GM21528 (cell line): ENCODE measurements around the gene GPLD1.
"Not testable (repeated sequence)": the region's sequence is repeated elsewhere in the genome, so short reads cannot be mapped to it uniquely, and the experiment has no call there.

Source experiments
- ATAC-seq: cut with Tn5 transposase; IDR thresholded peaks from one replicate; pipeline ENCODE4 v1.9.1; 2021; ENCODE audit warnings: mild to moderate bottlenecking, moderate library complexity; ENCODE audit not compliant: unreplicated experiment, low FRiP score

GPLD1 gene, protein sequence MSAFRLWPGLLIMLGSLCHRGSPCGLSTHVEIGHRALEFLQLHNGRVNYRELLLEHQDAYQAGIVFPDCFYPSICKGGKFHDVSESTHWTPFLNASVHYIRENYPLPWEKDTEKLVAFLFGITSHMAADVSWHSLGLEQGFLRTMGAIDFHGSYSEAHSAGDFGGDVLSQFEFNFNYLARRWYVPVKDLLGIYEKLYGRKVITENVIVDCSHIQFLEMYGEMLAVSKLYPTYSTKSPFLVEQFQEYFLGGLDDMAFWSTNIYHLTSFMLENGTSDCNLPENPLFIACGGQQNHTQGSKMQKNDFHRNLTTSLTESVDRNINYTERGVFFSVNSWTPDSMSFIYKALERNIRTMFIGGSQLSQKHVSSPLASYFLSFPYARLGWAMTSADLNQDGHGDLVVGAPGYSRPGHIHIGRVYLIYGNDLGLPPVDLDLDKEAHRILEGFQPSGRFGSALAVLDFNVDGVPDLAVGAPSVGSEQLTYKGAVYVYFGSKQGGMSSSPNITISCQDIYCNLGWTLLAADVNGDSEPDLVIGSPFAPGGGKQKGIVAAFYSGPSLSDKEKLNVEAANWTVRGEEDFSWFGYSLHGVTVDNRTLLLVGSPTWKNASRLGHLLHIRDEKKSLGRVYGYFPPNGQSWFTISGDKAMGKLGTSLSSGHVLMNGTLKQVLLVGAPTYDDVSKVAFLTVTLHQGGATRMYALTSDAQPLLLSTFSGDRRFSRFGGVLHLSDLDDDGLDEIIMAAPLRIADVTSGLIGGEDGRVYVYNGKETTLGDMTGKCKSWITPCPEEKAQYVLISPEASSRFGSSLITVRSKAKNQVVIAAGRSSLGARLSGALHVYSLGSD

DNA sequence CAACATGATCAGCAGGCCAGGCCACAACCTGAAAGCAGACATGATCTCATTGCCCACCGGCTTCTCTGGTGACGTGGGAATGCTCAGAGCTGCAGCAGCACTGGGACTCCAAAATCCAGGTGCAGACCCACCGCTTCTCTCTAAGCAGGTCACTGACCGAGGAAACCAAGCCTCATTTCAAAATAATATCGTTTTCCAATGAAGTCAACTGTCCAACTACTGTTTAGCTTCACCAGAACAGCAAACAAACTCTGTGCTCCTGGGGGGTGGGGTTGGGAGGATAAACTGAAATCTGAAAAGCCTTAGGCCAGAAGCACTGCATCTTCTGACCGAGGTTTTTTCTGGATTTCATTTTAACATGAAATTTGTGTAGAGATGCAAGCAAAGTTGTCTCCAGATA, at the start of gene GPLD1:
Gene GPLD1 (minus strand): TSS at position 109 of the 400 bp plus-strand sequence. CDS start 67 bp downstream, at position 42.
- ATAC-seq = no peak

DNA sequence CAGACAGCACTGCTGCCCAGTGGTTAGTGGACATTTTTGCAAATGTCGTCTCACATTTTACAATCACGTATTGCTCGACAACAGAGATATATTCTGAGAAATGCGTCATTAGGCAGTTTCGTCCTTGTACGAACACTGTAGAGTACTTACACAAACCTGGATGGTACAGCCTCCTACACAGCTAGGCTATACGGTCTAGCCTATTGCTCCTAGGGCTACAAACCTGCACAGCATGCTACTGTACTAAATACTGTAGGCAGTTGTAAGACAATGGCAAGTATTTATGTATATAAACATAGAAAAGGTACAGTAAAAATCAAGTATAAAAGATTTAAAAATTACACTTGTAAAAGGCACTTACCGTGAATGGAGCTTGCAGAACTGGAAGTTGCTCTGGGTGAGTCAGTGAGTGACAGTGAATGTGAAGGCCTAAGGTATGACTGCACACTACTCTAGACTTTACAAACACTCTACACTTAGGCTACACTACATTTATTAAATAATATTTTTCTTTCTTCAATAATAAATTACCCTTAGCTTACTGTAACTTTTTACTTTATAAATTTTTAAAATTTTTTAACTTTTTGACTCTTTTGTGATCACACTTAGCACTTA, 48.5 kb upstream of the GPLD1 start:
- ATAC-seq = no peak

DNA sequence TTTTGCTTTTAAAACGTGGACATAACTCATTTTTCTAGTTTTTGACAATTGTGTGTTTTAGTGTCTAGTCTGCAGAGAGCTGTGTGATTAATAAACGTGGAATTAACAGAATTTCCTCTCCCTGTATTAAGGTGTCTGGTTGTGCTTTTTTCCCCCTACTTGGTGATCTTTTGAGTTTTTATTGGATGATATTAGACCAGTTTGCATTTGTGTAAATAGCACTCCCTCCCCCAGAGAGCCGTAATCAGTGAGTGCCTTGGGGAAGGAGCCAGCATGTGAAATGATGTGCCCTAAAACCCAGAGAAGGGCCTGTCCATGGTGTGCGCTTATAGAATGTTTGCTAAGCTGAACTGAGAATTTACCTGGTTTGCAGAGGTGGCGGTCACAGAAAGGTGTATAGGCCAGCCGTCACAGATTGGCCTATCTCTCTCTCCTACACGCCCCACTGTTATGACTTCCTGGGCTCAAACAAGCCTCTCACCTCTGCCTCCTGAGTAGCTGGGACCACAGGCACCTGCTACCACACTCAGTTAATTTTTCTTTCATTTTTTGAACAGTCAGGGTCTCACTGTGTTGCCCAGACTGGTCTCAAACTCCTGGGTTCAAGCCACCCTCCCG, 47.8 kb upstream of the GPLD1 start:
- ATAC-seq = no peak

DNA sequence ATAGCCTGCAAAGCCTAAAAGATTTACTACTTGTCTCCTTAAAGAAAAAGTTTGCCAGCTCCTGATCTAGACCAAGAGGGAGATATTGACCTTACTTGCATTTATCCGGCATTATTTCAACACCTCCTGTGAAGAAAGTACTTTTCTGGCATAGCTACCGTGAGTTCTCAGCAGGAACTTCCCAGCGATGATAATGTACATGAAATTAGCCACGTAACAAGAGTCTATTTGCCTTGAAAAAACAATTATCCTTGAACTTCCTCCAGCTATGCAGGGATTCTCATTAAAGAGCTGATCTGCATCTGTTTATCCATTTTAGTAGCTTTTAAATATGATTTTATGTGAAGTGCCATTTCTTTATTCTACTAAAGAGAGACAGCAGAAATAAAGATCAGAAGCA, 47.1 kb upstream of the GPLD1 start:
- ATAC-seq = no peak

DNA sequence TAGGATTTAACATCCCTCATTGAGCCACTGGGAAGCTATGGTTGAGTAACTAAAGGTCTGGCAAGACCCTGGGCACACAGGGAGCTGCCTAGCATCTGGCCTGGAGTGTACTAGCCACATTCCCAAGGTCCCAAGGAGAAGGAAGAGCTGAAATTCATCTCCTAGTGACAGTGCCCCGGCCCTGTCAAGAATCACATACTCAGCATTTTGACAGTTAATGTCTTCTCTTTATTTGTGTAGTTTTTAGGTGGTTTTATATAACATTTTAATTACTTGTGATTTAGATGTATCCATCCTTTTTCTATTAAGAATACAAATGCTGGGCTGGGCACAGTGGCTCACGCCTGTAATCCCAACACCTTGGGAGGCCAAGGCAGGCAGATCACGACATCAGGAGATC, 45.8 kb upstream of the GPLD1 start:
- no peak for ATAC-seq

DNA sequence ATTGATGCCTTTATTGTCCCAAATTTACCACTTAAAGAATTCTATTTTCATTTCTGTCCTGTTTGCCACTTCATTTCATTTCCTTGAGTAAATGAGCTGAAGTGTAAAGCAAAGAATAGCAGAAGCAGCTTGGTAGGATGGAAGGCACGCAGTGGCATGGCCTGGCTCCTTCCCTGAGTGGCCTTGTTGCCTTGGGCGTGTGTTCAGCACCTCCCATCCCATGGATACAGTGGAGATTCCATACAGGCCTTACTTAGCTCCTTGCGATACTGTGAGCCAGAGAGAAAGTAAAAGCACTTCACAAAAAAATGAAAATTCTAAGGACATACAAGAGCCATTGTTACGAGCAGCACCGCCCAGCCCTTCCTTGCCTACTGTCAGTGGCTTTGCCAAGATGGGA, 45.0 kb upstream of the GPLD1 start:
- ATAC-seq = no peak

DNA sequence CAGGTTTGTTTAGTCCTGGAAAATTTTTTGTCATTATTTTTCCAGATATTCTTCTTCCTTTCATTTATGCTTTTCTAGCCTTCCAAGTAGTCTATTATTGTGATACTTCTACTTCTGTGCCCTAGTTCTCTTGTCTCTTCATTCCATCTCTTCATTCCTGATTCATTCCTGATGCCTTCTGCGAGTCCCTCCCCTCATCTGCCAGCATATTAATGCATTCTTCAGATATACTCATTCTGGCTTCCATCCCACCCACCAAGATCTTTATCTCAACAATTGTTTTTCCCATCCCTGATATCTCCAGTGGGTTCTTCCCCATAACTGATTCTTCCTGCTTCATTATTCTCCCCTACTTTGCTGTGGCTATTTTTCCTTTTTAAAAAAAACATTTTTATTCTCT, 40.6 kb upstream of the GPLD1 start:
- no peak for ATAC-seq

DNA sequence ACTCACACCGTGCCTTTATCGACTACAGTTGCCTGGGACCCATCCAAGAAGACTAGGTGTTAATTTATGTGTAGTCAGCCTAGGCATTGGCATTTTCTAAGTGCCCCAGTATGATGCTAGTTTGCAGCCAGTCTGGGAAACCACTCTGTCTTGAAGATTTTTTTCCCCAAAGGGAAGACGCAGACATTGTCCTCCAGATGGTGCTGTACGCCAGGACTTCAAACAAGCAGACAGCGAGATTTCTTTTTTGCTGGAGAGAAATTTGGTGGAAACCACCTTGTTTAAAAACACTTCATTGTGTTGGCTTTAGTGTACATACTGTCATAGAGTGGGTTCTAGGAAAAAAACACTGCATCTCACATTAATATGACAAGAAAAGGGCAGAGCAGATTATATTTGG, 35.4 kb upstream of the GPLD1 start:
- ATAC-seq = no peak

DNA sequence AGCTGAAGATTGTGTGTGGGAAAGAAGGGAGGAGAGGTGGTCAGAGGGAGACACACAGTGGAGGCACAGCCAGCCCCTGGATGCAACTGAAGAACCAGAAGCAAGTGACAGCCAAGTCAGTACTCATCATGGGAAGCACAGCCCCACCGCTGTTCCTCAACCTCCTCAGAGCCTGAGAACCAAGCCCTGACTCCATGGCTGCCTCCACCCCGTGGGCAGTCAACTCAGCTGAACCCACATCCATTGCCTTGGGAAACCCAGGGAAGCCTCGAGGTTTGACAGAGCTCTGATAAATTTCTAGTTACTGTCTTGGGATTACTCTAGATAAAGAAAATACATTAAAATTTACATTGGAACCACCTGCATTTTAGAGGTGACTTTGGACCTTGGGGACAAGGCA, 35.0 kb upstream of the GPLD1 start:
- no peak for ATAC-seq

DNA sequence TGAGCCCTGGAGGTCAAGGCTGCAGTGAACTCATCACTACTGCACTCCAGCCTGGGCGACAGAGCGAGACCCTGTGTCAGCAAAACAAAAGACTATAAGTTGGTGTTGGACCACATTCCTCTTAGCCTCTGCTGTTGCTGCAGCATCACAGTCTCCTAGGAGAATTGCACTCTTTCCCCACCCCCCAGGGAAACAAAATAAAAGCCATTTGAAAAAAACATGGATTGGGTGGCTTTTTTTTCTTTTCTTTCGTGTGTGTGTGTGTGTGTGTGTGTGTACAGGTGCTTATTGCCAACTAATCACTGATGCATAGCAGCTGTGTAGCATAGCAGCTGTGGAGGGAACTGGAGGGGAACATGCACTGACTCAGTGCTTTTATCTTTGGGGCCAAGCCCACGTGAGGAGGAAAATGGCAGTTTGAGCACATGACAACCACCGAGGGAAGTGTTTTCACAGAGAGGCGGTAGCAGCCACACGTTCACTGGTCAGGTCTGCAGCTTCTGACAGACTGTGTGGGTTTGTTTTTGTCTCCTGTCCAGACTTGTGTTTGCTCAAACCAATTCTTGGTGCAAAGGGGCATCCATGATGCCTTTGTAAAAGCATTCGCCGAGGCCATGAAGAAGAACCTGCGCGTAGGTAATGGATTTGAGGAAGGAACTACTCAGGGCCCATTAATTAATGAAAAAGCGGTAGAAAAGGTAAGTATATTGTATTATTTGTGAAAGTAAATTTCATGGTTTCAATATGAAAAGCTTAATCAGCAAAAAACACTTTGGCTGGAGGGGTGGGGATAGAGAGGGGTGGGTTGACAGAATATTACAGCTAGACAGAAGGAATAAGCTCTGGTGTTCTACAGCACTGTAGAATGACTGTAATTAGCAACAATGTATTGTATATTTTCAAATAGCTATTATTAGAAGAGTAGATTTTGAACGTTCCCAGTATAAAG, 33.1 kb upstream of the GPLD1 start:
- peak; percentile 33 for ATAC-seq

DNA sequence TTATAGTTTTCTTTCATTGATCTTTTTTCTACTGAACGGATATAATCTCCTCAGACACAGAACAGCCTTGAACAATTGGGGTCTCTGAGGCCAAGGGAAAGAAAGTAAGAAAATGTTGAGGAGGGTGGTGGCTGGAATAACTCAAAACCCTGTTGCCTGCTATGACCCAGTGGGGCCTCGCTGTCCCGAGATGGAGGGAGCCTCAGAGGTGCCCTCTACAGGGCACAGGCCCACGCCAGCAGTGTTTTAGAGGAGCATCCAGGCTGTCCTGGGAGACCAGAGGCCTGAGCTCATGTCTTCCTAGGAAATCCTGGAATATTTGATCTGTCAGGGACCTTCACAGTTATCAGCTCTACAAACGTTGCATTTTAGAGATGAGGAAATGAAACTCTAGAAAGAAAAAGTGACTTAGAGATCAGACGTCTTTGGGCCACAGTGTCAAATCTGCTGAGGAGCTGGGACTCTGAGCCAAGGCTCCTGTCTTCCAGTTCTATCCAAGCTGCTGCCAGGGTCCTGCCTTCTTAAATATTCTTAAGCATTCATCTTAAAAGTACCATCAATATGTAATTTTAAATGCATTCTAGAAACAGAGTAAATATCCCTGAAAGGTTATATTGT, 31.7 kb upstream of the GPLD1 start:
- ATAC-seq = peak; percentile 44

DNA sequence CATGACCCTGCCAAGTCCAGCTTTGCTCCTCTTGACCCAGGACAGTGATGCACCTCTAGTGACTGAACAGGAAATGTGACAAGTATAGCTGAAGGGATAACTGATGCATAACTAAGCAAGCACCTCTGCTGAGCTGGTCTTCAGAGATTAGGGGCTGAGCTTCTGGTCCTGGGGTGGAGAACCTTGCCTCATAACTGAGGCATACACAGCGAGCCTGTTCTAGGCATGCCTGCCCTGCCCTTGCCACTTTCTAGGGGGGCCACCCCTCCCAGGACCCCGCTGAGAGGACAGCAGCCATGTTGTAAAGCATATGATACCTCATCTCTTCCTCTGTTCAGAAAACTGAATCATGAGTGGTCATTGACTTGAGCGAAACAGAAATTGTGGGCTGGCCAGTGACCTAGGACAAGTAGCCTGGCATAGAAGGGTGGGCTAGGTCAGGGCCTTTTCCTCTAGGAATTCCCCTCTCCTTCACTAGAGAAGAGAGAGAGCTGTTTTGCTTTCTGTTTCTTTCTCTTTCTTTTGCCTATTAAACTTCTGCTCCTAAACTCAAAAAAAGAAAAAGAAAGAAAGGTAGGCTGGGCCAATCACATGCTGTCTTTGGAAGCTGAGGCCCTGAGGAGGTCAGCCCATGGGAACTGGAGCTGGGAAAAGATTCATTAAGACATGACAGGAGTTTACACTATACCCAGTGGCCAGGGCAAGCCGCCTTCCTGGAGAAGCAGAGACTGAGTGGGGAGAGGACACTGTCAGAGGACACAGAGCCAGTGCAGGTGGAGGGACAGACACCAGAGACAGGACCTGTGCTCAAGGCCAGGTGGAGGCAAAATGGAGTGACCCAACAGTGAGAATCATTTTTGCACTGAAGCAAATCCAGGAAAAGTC, 28.5 kb upstream of the GPLD1 start:
- peak; percentile 82 for ATAC-seq

DNA sequence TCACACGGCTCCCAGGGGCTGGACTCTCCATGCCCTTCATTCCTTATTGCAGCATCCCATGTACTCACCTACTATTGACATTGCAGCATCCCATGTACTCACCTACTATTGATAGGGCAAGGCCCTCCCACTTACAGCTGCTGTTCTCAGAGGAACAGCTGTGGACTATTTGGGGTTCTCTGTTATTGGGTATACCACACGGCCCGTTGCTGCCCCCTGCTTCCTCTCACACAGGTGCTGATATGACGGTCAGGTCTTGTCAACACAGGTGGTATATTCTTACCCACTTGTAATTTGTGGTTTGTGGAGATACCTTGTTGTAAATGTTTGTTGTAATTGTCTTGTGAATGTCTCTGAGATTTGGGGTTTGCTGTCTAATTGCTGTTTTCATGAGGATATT, 24.2 kb upstream of the GPLD1 start:
- no peak for ATAC-seq

DNA sequence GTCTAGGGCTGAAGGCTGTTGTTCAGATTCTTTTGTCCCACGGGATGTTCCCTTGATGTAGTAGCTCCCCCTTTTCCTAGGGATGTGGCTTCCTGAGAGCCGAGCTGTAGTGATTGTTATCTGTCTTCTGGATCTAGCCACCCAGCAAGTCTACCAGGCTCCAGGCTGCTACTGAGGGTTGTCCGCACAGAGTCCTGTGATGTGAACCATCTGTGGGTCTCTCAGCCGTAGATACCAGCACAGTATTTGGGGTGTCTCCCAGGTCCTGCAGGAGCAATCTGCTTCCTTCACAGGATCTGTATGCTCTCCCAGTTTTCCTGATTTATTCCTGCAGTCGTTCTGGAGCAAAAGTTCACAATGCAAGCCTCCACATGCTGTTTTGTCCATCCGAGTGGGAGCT, 22.6 kb upstream of the GPLD1 start:
- not testable (repeated sequence) for ATAC-seq

DNA sequence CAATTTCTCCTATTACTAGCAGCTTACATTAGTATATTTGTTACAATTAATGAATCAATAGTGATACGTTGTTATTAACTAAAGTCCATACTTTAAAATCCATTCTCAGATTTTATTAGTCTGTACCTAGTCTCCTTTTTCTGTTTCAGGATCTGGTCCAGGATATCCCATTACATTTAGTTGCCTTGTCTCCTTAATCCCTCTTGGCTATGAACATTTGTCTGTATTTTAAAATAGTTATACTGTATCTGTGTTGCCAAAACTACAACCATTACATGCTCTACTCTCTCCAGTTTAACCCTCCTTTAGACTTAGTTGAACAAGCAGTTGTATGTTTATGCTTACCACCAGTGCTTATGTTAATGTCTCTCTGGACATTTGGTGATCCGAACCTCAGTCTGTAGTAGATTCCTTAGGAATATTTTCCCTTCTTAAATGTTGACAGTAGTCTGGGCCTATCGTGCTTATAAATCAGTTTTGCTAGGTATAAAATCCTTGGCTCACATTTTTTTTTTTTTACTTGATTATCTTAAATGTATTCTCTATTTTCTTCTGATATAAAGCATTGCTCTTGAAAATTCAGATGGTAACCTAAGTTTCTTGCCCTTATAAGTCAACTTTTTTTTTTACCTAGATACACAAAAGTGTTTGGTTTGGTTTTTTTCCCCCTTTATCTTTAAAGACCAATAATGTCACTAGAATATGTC, 17.6 kb upstream of the GPLD1 start:
- no peak for ATAC-seq

DNA sequence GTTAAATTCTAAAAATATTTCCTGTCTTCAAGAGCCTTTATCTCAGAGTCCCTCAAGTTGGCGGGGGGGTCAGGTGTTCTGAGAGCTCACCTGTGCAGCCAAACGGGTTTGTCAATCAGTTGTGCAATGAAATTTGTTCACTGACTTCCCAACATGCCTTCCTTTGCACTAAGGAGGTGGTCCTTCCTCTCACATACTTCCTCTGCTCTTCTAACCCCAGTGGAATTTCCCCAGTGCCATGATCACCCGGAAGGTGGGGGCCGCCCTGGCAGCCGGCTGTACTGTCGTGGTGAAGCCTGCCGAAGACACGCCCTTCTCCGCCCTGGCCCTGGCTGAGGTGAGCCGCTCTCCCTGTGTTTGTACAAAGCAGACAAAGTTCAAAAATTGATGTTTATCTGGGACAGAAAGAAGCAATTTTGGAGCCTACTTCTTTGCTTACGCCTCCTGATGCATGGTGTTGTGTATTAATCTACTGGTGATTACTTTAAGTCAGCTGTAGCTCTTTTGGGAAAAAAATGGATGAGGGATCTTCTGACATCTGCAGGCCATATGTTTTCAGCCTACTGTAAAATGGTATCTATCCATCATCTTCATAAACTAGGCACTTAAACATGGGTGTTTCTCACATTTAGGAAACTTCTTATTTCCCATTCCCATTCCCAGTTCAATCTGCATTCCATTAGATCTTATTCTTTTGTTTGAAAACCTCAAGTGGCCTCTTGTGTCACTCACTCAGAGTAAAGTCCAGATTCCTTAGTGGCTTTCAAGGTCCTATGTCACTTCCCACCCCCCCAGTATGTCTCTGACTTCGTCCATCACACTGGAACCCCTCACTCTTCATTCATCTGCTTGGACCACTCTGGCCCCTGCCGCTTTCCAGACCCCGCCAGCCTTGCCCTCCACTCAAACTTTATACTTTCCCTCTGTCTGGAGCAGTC, 15.5 kb upstream of the GPLD1 start:
- ATAC-seq = no peak

DNA sequence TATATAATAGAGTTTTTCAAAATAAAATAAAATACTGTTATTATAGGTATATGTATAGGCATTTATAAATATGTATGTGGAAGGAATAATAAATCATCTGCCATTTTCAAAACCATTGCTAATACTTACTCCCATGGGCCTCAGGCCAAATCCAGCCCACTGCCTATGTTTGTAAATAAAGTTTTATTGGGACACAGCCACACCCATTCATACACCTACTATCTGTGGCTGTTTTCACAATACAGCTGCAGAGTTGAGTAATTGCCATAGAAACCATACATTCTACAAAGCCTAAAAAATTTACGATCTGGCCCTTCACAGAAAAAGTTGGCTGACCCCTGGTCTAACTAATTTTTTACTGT, 14.9 kb upstream of the GPLD1 start:
- ATAC-seq = no peak
